ENCODE results near the gene CDH4. TPM values are rescaled to one million over a fixed set of nuclear protein-coding genes. Genes with fewer than 3 reads are reported as not detected.

Gene CDH4
- total RNA-seq, 1 donor from 2014 or later: not detected

- Histone ChIP-seq H3K27me3 (no peaks in the 10 kb centered on the region), H3K9me3 (no peaks in the 10 kb centered on the region), H3K4me1 (no peaks in the 10 kb centered on the region), H3K27ac (no peak overlapping the region), H3K36me3 (no peaks in the 10 kb centered on the region), H3K4me3 (no peak overlapping the region)
- no peak for DNase-seq (ENCODE audit: low spot score in 2 of 2)
- intact Hi-C loops (cut with DNase I): no loop called here
- TF ChIP-seq, protein P1, sequence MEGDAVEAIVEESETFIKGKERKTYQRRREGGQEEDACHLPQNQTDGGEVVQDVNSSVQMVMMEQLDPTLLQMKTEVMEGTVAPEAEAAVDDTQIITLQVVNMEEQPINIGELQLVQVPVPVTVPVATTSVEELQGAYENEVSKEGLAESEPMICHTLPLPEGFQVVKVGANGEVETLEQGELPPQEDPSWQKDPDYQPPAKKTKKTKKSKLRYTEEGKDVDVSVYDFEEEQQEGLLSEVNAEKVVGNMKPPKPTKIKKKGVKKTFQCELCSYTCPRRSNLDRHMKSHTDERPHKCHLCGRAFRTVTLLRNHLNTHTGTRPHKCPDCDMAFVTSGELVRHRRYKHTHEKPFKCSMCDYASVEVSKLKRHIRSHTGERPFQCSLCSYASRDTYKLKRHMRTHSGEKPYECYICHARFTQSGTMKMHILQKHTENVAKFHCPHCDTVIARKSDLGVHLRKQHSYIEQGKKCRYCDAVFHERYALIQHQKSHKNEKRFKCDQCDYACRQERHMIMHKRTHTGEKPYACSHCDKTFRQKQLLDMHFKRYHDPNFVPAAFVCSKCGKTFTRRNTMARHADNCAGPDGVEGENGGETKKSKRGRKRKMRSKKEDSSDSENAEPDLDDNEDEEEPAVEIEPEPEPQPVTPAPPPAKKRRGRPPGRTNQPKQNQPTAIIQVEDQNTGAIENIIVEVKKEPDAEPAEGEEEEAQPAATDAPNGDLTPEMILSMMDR (IDR thresholded peaks at IDR 0.05): no peak
Observed at GRCh38 chr20:61621035-61621730, 369.1 kb downstream of the CDH4 start.

GRCh38 chr20:61621852-61622251 is 369.8 kb downstream of the CDH4 start:
- no peak for DNase-seq (ENCODE audit: low spot score in 2 of 2)
- intact Hi-C loops (cut with DNase I): no loop called here
- no peaks in the 10 kb centered on the region for H3K27me3 ChIP-seq
- no peaks in the 10 kb centered on the region for H3K9me3 ChIP-seq
- no peaks in the 10 kb centered on the region for H3K4me1 ChIP-seq
- H3K27ac ChIP-seq: no peak overlapping the region
- no peaks in the 10 kb centered on the region for H3K36me3 ChIP-seq
- no peak overlapping the region for H3K4me3 ChIP-seq
- TF ChIP-seq, protein P1 (IDR thresholded peaks at IDR 0.05): no peak

DNA sequence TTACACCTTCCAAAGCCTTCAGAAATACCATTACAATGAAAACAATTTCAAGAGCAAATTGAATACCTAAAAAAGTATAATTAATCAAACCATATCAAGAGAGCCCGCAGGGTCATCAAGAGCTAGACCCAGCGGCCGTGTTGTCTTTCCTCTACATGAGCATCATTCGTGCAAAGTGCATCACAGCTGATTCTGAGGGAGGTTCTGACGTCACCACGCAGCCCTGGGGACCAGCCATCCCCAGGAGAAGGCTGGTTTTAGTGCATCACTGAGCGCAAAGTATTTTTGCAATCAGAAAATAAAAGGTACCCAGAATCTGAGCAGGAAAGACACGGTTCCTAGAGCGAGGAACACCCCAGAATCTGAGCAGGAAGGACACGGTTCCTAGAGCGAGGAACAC is 371.4 kb downstream of the CDH4 start:
- Histone ChIP-seq H3K36me3 (no peaks in the 10 kb centered on the region), H3K27me3 (no peaks in the 10 kb centered on the region), H3K4me1 (no peaks in the 10 kb centered on the region), H3K27ac (no peak overlapping the region), H3K9me3 (no peaks in the 10 kb centered on the region), H3K4me3 (no peak overlapping the region)
- intact Hi-C loops (cut with DNase I): no loop called here
- TF ChIP-seq, protein P1 (IDR thresholded peaks at IDR 0.05): no peak
- no peak for DNase-seq (ENCODE audit: low spot score in 2 of 2)

GRCh38 chr20:61625246-61625645 is 373.2 kb downstream of the CDH4 start:
- H3K4me3 ChIP-seq: no peak overlapping the region
- DNase-seq (ENCODE audit: low spot score in 2 of 2): no peak
- no peaks in the 10 kb centered on the region for H3K27me3 ChIP-seq
- no peaks in the 10 kb centered on the region for H3K36me3 ChIP-seq
- H3K9me3 ChIP-seq: no peaks in the 10 kb centered on the region
- intact Hi-C loops (cut with DNase I): no loop called here
- no peaks in the 10 kb centered on the region for H3K4me1 ChIP-seq
- H3K27ac ChIP-seq: no peak overlapping the region
- TF ChIP-seq, protein P1 (IDR thresholded peaks at IDR 0.05): no peak

DNA sequence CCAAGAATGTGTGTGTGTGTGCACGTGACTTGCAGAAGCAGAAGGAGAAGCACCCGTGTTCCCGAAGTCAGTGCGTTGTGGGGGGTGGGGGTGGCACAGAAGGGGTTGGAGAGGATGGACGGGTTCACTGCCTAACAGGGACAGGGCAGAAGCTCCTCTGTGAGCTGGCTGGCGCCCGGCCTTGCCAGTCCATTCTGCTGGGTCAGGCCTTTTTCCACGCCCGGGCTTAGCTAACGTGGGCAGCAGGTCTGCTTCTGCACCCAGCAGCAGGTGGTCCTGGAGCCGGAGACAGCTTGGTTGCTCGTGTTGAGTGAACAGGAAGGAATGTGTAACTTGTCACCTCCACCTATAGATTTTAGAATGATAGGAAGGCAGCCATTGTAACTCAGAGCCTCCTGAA is 374.4 kb downstream of the CDH4 start:
- TF ChIP-seq, protein P1 (IDR thresholded peaks at IDR 0.05): no peak
- no peaks in the 10 kb centered on the region for H3K27me3 ChIP-seq
- no peak overlapping the region for H3K4me3 ChIP-seq
- no peaks in the 10 kb centered on the region for H3K4me1 ChIP-seq
- intact Hi-C loops (cut with DNase I): no loop called here
- no peak for DNase-seq (ENCODE audit: low spot score in 2 of 2)
- H3K27ac ChIP-seq: no peak overlapping the region
- H3K9me3 ChIP-seq: no peaks in the 10 kb centered on the region
- no peaks in the 10 kb centered on the region for H3K36me3 ChIP-seq
